HFFc6 (cell line): ENCODE results near the gene PCMT1. TPM values are rescaled to one million over a fixed set of nuclear protein-coding genes. Genes with fewer than 3 reads are reported as not detected.

ENCODE experiments used
- DNase-seq: peaks from one replicate; pipeline ENCODE4 v3.0.0-alpha.2; 2018
- H3K27ac Mint-ChIP-seq: 2 replicates; pipeline ENCODE4 v1.8.0; 2020; ENCODE audit warnings: mild to moderate bottlenecking, mixed read lengths
- H3K27me3 Mint-ChIP-seq: 2 replicates; pipeline ENCODE4 v1.8.0; 2021; ENCODE audit warnings: mild to moderate bottlenecking, moderate library complexity, mixed read lengths; ENCODE audit not compliant: insufficient read depth
- H3K36me3 Mint-ChIP-seq: 2 replicates; pipeline ENCODE4 v1.8.0; 2021; ENCODE audit warnings: low read depth, mixed read lengths
- H3K4me1 Mint-ChIP-seq: 2 replicates; pipeline ENCODE4 v1.8.0; 2020; ENCODE audit warnings: low read depth, mixed read lengths
- H3K4me3 Mint-ChIP-seq: 2 replicates; pipeline ENCODE4 v1.8.0; 2020; ENCODE audit warnings: mild to moderate bottlenecking, moderate library complexity, mixed read lengths
- H3K9me3 Mint-ChIP-seq: 2 replicates; pipeline ENCODE4 v1.8.0; 2020; ENCODE audit warnings: mild to moderate bottlenecking, mixed read lengths
- total RNA-seq, 6 experiments: library from RNA; stranded (reverse); fragmentation: NEBNext Ultra II Directional; extraction: Animal tissue kit (Norgen Biotek cat#: 25700); gene quantifications; 2 replicates in 1 of 6; 3 replicates in 5 of 6; pipeline ENCODE4 v1.2.3, GENCODE V29; 2021
- TF ChIP-seq, protein P1 (sequence below): fragments of 200-600 bp; sonication (generic); IDR thresholded peaks from 2 replicates; pipeline ENCODE4 v1.5.0; 2021; ENCODE audit warnings: antibody characterized with exemption, mild to moderate bottlenecking

The PCMT1 gene
- total RNA-seq, 6 experiments from 2014 or later = 99.7 to 126 (median 112) TPM

DNA sequence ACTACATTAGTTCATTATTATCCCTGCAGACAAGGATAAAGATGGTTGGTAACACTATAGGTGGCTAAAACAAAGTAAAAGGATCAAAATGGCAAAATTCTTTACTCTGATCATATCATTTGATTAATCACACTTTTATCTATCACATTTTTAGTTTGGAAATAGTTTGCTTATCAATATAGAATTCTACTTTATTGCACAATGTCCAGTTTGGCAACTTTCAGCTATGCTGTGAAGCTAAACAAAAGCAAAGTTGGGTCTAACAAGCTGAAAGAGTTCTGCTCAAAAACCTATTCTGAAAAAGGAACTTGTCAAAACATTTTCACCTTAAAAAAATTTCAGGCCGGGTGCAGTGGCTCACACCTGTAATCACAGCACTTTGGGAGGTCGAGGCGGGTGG is 23.8 kb upstream of the PCMT1 start:
- Mint-ChIP-seq H3K27ac (no peak overlapping the region), H3K4me3 (no peak overlapping the region), H3K36me3 (peaks cover 4% of the 10 kb centered on the region; the same call in 1 of the 2 replicates), H3K4me1 (peaks cover 6% of the 10 kb centered on the region), H3K27me3 (no peaks in the 10 kb centered on the region; the same call in 1 of the 2 replicates), H3K9me3 (no peaks in the 10 kb centered on the region)
- no peak for DNase-seq
- TF ChIP-seq, protein P1, sequence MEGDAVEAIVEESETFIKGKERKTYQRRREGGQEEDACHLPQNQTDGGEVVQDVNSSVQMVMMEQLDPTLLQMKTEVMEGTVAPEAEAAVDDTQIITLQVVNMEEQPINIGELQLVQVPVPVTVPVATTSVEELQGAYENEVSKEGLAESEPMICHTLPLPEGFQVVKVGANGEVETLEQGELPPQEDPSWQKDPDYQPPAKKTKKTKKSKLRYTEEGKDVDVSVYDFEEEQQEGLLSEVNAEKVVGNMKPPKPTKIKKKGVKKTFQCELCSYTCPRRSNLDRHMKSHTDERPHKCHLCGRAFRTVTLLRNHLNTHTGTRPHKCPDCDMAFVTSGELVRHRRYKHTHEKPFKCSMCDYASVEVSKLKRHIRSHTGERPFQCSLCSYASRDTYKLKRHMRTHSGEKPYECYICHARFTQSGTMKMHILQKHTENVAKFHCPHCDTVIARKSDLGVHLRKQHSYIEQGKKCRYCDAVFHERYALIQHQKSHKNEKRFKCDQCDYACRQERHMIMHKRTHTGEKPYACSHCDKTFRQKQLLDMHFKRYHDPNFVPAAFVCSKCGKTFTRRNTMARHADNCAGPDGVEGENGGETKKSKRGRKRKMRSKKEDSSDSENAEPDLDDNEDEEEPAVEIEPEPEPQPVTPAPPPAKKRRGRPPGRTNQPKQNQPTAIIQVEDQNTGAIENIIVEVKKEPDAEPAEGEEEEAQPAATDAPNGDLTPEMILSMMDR = no peak

DNA sequence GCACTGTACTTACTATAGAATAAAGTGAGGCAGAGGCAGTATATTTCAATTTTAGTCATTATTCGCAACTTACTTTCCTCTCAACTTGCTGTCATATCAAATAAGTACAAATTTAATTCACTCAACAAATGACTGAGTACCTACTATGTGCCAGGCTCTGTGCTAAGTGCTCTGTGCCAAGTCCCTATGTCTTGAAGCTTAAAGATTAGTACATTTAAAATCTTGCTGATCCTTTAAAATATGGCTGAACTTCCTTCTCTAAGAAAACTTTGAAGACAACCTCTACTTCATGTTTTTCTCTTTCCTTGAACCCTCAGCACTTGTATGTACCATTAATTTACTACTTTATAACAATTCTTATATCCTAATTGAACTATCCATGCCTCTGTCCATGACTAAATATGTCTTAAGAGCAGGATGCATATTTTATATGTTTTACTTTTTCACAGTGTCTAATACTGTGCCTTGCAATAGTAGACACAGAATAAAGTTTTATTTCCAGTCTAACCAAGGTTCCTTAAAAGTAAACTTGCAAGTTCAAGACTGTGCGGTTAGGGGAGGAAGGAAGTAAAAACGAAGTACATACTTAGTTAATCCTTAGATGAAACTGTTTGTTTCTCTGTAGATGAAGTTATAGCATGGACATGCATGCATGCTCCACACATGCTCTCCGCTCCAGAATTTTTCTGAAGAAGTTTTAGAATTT is 21.6 kb upstream of the PCMT1 start:
- H3K9me3 Mint-ChIP-seq = no peaks in the 10 kb centered on the region
- H3K27ac Mint-ChIP-seq = no peak overlapping the region
- H3K4me3 Mint-ChIP-seq = no peak overlapping the region
- H3K4me1 Mint-ChIP-seq = peaks cover 6% of the 10 kb centered on the region
- H3K27me3 Mint-ChIP-seq = no peaks in the 10 kb centered on the region; the same call in 1 of the 2 replicates
- no peak for DNase-seq
- TF ChIP-seq, protein P1 = no peak
- peaks cover 4% of the 10 kb centered on the region; the same call in 1 of the 2 replicates for H3K36me3 Mint-ChIP-seq

DNA sequence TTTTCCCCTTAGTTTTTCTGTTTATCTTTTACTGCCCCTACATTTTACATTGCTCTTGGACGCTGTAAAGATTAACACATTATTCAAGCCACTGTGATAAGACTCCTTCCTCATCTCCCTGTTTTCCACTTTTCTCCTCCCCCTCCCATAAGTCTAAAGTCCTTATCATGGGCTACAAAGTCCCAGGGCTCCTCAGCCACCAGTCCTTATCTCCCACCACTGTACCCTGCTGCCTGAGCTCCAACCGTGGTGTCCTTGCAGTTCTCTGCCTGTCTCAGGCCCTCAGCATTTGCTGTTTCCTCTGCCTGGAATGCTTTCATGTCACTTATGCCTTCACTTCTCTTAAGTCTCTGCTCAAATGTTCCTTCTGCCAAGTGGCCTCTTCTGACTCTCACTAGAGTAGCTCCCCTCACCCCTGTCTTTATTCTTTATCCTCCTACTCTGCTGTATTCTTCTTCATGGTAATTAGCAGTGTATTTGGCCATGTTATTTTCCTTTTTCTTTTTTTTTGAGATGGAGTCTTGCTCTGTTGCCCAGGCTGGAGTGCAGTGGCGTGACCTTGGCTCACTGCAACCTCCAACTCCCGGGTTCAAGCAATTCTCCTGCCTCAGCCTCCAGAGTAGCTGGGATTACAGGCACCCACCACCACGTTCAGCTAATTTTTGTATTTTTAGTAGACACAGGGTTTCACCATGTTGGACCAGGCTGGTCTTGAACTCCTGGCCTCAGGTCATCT is 20.9 kb upstream of the PCMT1 start:
- Mint-ChIP-seq H3K27me3 (no peaks in the 10 kb centered on the region), H3K9me3 (no peaks in the 10 kb centered on the region), H3K27ac (no peak overlapping the region), H3K4me1 (peaks cover 6% of the 10 kb centered on the region), H3K4me3 (no peak overlapping the region), H3K36me3 (peaks cover 4% of the 10 kb centered on the region; the same call in 1 of the 2 replicates)
- TF ChIP-seq, protein P1 = no peak
- no peak for DNase-seq

DNA sequence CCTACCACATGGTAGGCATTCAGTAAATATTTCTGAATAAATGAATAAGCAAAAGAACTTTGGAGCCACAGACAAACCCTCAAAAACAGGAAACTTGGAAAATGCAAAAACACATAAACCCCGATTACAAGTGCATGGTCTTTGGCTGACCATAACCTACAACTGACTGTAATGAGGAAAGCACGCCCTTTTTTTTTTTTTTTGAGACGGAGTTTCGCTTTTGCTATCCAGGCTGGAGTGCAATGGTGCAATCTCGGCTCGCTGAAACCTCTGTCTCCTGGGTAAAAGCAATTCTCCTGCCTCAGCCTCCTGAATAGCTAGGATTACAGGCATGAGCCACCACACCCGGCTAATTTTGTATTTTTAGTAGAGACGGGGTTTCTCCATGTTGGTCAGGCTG is 19.7 kb upstream of the PCMT1 start:
- H3K27me3 Mint-ChIP-seq = no peaks in the 10 kb centered on the region
- H3K4me1 Mint-ChIP-seq = no peaks in the 10 kb centered on the region
- H3K27ac Mint-ChIP-seq = no peak overlapping the region
- no peaks in the 10 kb centered on the region for H3K9me3 Mint-ChIP-seq
- no peak overlapping the region for H3K4me3 Mint-ChIP-seq
- TF ChIP-seq, protein P1 = no peak
- peaks cover 4% of the 10 kb centered on the region; the same call in 1 of the 2 replicates for H3K36me3 Mint-ChIP-seq
- DNase-seq = no peak

DNA sequence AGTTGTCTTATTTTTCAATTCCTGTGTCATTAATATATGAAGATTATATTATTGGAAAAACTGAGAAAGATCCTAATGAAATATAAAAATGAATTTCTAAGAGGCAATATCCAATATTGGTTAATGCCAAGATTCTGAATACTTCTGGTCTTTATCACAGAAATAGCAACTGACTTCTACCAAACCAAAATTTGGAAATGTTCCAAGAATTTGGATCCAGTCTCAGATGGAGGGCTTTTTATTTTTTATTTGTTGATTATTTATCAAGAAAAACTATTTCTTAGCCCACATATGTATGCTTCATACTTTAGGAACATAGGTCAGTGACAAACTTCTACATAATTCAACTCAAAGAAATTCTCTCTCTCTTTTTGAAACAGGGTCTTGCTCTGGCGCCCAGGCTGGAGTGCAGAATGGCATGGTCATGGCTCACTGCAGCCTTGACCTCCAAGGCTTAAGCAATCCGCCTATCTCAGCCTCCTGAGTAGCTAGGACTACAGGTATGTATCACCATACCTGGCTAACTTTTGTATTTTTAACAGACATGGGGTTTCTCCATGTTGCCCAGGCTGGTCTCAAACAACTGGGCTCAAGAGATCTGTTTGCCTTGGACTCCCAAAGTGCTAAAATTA is 16.3 kb upstream of the PCMT1 start:
- Mint-ChIP-seq H3K4me3 (no peak overlapping the region), H3K4me1 (no peaks in the 10 kb centered on the region), H3K9me3 (no peaks in the 10 kb centered on the region), H3K27ac (no peak overlapping the region), H3K27me3 (no peaks in the 10 kb centered on the region), H3K36me3 (peaks cover 4% of the 10 kb centered on the region; the same call in 1 of the 2 replicates)
- TF ChIP-seq, protein P1 = no peak
- no peak for DNase-seq
